CD4-positive, alpha-beta T cell treated with Interleukin-2 at 100 ng/mL for 4 hours (primary cell): ENCODE results near the gene FSTL4.

Experiments
- DNase-seq: peaks from one replicate; pipeline ENCODE4 v3.0.0-alpha.2; 2020; ENCODE audit warnings: low spot score

Gene FSTL4

DNA sequence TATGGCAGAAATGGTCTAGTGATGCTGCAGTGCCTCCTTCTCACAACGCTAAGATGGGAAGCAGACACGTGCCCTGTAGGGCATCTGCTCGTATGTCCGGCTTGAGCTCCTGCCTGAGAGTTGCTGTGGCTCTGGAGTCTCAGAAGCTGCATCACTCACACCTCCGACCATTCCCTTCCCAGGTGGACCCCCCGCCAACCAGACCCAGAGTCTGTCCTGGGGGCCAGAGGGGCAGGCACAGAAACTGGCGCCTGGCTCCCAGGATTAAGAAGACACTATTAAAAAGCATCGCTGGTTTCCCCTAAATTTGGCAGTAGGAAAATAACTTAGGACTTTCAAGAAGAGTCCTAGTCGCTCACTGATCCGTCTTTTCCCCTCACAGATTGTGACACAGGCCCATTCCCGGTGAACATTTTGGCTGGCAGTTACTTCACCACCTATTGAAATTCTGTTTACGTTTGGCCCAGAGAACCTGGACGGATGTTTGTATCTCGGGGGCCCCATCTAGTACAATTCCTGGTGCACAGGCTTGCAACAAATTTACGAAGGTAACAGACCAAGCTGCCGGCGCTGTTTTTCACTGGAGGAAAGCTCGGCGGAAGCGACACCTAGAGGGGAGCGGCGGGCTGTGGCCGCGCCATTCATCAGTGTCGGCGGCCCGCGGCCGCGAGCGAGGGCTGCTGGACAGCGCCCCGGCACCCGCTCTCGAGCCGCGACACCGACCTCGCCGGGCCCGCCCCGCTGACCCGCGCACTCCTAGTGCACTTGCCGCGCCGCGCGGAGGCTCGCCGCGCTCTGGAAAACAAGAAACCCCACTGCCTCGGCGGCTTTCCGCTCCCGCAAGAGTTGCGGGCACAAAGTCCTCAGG is 1.6 kb downstream of the FSTL4 start:
- DNase-seq: peak; percentile 6

- no peak for DNase-seq
These were observed 4.9 kb downstream of the FSTL4 start for GRCh38 chr5:133607451-133607850.

DNA sequence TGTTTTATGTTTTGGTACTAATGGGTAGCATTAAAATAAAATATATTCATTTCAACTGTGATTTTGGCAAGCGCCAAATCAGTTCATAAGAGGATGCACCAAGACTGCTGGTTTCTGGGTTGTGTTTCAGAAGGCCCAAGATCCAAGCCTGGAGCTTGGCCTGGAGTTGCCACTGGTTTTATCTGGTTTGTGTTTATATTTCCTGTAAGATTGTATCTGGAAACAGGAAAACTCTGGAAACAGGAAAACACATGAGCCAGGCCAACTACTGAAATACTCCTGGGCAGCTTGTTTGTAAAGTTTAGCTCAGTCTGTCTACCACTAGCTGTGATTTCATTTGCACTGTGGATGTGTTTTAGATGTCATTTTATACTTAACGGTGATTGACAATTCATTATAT is 5.5 kb downstream of the FSTL4 start:
- DNase-seq: no peak

- no peak for DNase-seq
These were observed 7.0 kb downstream of the FSTL4 start for GRCh38 chr5:133605323-133605722.

- no peak for DNase-seq
These were observed 8.6 kb downstream of the FSTL4 start for GRCh38 chr5:133603711-133604110.

DNA sequence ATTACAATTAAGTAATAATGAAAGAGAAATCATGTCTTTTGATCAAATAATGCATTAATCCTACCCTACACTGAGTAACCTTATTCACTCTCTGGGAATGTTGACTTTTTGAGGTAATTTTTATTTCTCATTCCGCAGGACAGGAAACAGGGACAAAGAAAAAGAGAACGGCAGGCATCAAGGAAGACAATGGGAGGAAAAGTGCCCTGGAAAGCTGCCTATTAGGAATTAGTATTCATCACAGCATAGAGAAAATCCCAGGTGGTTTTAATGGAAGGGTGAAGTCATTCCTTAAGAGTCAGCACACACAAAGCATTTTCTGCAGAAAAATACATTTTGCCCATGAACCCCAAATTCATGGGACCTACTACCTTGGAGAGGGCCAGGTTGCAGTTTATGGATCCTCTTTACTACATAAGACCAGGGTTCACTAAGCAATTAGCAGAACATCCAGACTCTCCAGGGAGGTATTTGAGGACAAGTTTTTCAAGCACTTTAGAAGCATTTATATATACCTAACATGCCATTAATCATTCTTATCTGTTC is 9.4 kb downstream of the FSTL4 start:
- no peak for DNase-seq

GRCh38 chr5:133599600-133599999 is 12.7 kb downstream of the FSTL4 start:
- no peak for DNase-seq

- DNase-seq: no peak
These were observed 13.3 kb downstream of the FSTL4 start for GRCh38 chr5:133599044-133599443.

DNA sequence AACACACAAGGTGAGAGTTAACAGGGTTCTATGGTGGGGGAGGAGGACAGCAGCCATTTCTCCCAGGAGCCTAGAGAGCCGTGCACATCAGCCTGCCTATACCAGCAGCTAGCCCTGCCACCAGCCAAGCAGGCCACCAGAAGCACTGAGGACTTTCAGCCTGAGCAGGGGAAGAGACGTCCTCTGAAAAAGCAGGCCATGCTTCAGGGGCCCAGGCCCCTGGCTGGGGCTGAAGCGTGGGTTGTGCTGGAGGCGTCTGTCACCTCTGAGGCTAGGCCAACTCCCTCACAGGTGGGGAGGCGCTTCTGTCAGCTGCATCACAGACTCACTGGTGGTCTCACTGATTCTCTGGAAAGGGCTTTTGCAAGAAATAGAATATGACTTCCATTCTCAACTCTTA is 16.3 kb downstream of the FSTL4 start:
- DNase-seq: no peak

GRCh38 chr5:133595465-133595864 is 16.9 kb downstream of the FSTL4 start:
- no peak for DNase-seq

- DNase-seq: no peak
These were observed 23.1 kb downstream of the FSTL4 start for GRCh38 chr5:133589286-133589685.

DNA sequence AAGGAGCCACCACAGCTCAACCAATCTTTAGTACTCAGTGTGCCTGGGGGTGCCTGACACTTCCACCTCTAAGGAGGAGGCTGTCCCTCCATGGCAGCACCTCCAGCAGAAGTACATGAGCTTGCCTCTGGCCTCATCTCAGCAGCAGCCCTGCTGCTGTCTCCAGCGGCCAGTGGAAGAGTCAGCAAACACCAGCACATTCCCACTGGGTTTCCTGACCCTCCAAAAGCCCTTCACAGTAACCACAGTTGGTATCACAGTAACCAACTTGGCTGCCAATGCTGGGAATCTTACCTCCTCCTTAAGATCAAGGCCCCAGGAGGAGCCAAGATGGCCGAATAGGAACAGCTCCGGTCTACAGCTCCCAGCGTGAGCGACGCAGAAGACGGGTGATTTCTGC is 29.4 kb downstream of the FSTL4 start:
- DNase-seq: no peak

DNA sequence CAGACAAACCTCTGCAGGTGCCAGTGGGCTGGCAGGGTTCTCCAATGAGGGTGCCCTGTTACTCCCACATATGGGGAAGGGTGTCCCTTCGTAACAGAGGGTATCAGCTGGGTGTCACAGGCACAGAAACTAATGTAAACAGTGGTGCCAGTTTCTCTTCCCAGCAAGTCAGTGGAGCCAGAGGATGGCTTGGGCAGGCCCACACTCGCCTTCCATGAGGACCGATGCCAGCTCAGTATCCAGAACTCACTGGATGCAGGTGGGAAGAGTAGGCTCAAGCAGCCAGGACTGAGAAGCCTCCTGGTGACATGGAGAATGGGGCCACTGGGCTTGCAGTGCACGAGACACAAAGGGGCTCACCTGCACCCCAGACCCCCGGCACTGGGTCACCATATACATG is 30.4 kb downstream of the FSTL4 start:
- no peak for DNase-seq

GRCh38 chr5:133581348-133581747 is 31.0 kb downstream of the FSTL4 start:
- DNase-seq: no peak

- DNase-seq: no peak
These were observed 31.7 kb downstream of the FSTL4 start for GRCh38 chr5:133580618-133581017.

DNA sequence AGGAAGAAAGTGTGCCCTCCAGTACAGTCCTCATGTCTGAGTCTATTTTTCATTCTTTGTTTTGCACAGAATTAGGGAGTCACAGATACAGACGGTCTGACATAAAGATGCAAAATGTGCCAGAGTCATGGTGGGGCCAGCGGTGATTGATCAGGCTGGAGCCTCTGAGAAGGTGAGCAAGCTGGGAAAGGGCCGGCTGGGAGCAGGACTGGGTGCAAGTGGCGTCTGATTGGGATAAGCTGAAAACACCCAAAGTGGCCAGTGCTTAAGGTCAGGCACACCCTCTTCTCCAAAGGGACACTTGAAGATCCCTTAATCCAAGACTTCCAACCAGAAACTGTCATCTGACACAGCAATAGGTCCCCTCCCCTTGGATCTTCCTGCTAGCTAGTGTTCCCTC is 32.6 kb downstream of the FSTL4 start:
- DNase-seq: no peak

- no peak for DNase-seq
These were observed 43.0 kb downstream of the FSTL4 start for GRCh38 chr5:133569347-133569746.

GRCh38 chr5:133565993-133566392 is 46.3 kb downstream of the FSTL4 start:
- no peak for DNase-seq

DNA sequence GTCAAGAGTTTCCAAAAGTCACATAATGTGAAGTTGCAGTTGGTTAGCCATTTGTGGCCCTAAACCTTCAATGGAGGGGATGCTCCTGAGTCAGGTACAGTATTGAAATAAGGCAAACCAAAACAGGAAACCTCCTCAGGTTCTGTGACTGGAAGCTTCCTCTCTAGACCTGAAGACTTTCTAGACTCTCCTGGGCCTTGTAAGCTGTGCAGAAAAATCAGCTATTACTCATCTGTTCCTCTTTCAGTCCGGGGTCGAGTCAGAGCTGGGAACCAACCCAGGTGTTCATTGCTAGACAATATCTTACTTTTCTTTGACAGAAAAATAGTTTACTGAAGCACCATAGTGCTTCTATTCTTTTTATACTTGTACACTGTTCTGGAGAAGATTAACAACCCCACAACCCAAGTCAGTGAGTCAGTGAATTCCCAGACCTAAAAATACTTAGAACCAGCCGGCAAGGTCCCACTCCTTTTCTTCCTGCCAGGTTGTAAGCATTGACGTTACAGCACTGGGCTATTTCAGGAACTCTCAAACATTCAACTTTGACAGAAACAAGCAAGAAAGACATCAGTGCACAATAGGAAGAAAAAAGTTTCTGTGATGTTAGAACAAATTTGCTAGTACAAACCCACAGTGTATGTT is 47.3 kb downstream of the FSTL4 start:
- no peak for DNase-seq

DNA sequence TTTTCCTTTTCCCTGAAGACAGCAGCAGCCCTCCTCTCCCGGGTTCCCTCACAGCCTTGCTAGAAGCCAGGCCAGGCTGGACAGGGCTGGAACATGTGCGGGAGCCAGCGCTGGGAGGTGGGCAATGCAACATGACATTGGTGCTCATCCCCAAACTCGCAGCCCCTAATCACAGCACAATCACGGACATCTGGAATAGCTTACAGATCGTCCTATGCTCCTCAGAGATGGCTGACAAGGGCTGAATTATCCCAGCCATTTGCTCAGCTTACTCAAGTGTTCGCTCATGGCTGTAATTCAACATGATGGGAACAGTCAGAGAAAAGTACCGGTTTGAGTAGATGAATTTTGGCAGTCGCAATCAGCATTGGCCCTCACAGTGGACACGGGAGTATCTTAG is 49.8 kb downstream of the FSTL4 start:
- DNase-seq: no peak

DNA sequence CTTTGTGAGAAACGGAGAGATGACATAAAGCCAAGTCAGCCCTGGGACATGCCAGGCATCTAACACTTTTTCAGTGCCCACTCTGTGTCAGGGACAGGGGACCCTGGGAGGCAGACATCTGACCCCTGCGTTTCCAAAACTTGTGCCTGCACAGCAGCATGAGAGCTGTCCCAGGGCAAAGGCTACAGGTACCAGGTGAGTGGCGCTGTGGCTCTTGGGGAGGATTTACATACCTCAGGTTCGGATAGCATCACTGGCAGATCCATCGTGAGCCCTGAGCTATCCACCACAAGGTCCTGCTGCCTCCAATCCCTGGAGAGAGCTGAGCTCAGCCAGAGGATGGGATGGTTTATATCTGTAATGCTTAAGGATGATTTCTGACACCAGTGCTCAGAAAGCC is 52.4 kb downstream of the FSTL4 start:
- no peak for DNase-seq

GRCh38 chr5:133556551-133556950 is 55.8 kb downstream of the FSTL4 start:
- DNase-seq: no peak

DNA sequence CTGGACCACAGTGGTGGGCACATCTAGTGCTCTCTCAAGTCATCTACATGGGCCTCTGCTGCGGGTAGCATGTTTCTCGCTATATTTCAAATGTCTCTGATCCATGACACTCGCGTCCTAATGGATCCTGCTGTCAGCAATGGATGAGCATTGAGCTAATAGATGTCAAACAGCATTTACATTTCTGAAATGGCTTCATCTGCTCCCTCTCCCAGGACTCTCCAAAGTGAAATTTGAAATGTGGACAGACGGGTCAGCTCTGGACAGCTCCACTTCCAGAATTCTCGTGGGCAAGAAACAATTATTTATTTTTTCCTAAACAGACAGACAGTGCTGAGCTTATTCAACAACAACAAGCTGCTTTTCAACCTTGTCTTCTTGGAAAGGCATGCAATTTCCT is 58.1 kb downstream of the FSTL4 start:
- no peak for DNase-seq
